Kidney tubule cell (primary cell): ENCODE data around the gene GSK3A.

ENCODE experiments used
- DNase-seq: peaks from one replicate; pipeline ENCODE4 v3.0.0-alpha.2; 2018; ENCODE audit warnings: low spot score

Gene GSK3A

GRCh38 chr19:42249149-42249750, 6.8 kb upstream of the GSK3A start:
- no peak for DNase-seq

GRCh38 chr19:42248270-42249148, 6.1 kb upstream of the GSK3A start:
- DNase-seq, result no peak

GRCh38 chr19:42247640-42248199, 5.3 kb upstream of the GSK3A start:
- DNase-seq, result no peak

DNA sequence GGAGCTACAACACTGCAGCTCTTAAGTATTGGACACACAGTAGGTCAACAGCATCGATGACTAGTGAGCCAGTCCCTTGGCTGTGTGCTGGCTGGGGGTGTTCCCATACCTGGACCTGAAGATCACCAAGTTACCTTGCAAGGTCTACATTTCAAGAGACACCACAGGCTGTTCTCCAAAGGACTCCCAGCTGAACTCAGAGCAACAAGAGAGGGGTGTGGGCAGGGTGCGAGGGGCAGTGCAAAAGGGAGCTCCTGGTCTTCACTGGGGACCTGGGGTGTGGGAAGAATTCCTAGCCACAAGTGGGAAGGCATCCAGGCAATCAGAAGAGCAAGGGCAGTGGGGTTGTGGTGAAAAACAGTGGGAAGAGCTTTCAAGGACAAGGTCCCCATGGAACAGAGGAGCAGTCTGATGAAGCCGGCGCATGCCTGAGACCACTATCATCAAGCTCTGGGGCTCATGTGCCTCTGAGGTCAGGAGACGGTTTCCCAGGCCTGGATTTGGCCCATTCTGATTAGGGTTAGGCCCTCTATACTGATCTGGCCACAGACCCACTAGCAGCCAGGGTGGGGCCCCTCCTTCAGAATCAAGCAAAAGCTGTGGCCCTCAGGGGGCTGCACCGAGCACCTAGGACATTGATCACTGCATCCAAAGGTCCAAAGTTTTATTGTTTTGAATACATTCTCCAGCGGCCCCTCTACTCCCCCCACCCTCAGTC, 4.7 kb upstream of the GSK3A start:
- no peak for DNase-seq

- DNase-seq, result peak; percentile 72
Observed at GRCh38 chr19:42246143-42246921, 3.9 kb upstream of the GSK3A start.

DNA sequence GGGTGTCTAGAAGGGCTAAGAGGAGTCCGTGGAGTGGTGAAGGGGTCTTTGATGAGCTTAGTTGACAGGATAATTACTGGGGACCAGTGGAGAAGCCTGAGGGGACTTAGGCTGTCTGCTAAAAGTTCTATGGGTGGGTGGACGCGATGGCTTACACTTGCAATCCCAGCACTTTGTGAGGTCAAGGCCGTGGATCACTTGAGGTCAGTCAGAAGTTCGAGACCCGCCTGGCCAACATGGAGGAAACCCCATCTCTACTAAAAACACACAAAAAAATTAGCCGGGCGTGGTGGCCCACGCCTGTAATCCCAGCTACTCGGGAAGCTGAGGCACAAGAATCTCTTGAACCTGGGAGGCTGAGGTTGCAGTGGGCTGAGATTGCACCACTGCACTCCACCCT, 2.8 kb upstream of the GSK3A start:
- DNase-seq, result no peak

- DNase-seq, result peak; percentile 94
Observed at GRCh38 chr19:42244347-42245220, 2.2 kb upstream of the GSK3A start.

DNA sequence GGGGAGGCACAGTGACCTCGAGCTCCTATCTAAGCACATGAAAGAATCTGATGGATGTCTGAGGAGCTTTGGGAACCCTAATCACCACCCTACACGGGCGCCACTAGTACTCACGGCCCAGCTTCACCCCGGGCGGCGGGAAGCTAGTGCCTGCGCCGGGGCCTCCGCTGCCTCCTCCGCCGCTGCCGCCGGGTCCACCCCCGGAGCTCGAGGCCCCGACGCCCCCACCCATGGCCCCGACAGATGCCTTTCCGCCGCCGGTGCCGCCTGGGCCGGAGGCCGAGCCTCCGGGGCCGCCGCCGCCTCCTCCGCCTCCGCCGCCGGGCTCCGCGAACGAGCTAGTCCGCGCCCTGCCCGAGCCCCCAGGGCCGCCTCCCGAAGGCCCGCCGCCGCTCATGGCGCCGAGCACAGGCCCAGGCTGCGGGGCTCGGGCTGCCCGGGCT, 312 bp downstream of the GSK3A start:
- peak; percentile 6 for DNase-seq

GRCh38 chr19:42241279-42241678, 1.1 kb downstream of the GSK3A start:
- DNase-seq, result no peak

- DNase-seq, result no peak
Observed at GRCh38 chr19:42239544-42240220, 2.7 kb downstream of the GSK3A start.

- no peak for DNase-seq
Observed at GRCh38 chr19:42235181-42235580, 7.2 kb downstream of the GSK3A start.

DNA sequence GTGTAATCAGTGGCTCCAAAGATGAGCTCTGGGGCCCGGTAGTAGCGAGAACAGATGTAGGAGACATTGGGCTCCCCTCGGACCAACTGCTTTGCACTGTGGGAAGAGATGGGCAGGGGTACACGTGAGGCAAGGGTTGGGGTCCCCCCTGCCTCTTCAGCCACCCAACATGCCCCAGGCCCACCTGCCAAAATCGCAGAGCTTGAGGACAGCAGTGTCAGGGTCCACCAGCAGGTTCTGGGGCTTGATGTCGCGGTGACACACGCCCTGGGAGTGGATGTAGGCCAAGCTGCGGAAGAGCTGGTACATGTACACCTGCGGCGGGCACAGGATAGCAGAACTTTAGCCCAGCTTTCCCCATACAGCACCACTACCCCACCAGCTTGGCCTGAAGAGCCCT, 8.0 kb downstream of the GSK3A start:
- DNase-seq, result no peak

DNA sequence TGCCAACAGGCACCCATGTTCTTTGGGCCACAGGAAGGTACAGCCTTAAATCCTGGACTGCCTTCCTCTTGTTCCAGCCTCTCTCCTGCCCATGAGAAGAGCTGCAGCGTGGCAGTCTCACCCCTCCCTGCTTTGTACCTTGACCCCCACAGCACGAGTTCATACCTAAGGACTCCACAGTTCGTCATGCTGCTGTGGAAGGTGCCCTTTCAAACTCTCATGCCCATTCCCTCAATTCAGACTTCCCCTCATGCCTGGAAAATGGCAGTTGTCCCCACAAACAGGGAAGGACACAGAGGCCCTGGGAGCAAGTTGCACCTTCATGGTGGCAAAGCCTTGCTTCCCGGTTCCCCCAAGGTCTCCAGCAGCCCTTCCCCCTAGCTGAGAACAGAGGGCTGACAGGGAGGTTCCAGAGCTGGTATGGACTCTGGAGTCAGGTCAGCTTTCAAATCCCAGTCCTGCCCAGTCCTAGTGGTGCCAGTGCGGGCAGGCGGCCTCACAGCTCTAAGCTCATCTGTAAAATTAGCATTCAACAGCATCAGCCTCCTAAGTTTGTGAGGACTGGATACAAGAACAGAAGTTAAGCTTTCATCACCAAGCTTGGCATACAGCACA, 8.6 kb downstream of the GSK3A start:
- no peak for DNase-seq

- no peak for DNase-seq
Observed at GRCh38 chr19:42233106-42233505, 9.3 kb downstream of the GSK3A start.

GRCh38 chr19:42232435-42232834, 10.0 kb downstream of the GSK3A start:
- DNase-seq, result no peak

DNA sequence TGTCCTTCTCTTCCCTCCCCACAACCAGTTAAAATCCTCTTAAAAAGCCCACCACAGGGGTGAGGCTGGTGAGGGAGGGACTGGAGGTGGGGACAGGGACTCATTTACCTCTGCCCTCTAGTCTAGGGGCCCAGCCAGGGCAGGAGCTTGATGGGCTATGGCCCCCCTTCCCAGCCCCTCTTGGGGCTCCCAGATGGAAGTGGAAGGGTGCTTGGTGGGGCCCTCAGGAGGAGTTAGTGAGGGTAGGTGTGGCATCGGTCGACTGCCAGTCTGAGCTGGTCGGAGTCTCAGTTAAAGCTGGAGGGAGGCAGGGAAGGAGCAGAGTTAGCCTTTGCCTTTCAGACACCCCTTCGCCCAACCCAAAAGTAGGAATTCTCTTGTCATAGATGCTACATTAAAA, 11.8 kb downstream of the GSK3A start:
- DNase-seq, result no peak

- peak; percentile 7 for DNase-seq
Observed at GRCh38 chr19:42229855-42230351, 12.5 kb downstream of the GSK3A start.

DNA sequence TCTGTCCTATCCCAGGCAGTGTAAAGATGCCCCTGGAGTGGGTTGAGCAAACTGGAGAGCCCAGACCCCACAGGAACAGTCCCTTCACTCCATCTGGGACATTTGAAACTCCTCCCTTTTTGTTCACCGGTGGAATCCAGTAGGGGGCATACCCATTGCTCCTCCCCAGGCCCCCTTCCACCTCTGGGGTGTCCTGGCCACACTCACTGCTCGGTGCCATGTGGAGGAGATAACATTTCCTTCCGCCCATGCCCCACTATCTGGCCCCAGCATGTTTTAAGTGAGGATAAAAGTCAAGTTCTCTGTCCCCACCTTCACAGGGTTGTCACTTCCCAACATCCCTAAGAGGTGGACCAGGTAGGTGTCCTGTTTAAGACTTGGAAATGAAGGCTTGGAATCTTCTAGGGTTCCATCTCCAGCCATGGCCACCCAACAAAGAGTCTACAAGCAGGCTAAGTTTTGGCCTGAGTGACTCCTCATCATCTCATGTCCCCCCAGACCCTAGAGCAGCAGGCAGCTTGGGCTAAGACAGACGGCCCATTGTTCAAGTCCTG, 13.0 kb downstream of the GSK3A start:
- no peak for DNase-seq

GRCh38 chr19:42228641-42229040, 13.8 kb downstream of the GSK3A start:
- no peak for DNase-seq
